Hippocampal formation (tissue), 2 donors: ENCODE data around the gene SELENOK.

Experiments
- DNase-seq, 2 donors: peaks; one replicate each; lab custom pipeline; 2025; lab: John Stamatoyannopoulos, UW

The SELENOK gene

DNA sequence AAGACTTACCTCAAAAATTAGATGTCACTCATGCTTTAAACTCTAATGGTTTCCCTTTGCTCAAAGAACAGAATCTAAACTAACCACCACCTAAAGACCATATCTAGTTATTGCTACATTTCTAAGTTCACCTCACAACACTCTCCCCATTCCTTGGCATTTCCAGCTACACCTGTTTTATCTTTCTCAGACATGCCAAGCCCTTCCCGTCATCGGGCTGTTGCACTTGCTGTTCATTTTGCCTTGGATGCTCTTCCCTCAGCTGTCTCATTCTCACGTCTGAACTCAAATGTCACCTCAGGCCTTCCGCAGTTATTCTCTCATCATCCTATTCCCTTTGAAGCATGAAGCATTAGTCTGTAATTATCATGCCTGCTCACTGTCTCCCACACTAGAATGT lies 8.7 kb downstream of the SELENOK start:
- DNase-seq: no peak

- DNase-seq: peak; percentile 72 to 89
Measured at GRCh38 chr3:53881691-53882593, 9.7 kb downstream of the SELENOK start, which contains the start of gene ACTR8. Gene ACTR8 (minus strand): TSS chr3:53882152. CDS start chr3:53882101, 51 bp downstream.

DNA sequence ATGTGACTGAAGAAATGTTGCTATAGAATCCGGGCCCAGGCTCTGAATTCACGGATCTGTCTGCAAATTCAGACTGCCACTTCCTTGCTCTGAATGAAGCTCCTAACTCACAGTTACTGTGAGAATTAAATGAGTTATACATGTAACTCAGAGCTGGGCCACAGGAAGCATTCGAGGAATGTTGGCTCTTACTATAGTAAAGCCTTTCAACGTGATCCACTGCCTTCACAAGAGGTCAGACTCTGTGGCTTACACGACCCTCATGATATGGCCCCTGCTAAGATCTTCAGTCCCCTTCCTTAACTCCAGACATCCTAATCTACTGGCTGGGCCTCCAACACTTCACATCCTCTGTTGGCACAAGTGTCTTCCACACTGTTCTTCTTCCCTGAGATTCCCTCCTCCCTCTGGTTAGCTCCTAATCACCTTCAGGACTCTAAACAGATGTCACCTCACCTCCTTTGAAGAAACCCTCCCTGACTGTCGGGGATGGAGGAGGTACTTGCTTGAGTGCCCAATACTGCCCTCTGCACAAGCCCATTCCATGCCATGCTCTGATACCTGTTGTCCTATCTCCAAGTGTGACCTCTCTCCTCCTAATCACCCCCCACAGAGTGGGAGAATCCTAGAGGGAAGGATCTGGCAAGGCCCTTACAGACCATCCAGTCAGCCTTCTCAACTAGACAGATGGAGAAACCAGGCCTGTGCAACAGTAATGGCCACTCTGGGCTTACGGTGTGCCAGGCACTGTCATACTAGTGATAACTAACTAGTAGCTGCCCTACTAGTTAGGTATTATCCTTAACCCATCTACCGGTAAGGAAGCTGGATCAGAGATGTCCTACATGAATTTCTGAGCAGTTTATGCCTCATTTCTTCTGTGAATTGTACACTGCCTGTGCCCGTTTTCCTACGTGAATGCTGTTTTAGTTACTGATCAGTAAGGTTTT lies 11.0 kb downstream of the SELENOK start:
- DNase-seq: no peak

DNA sequence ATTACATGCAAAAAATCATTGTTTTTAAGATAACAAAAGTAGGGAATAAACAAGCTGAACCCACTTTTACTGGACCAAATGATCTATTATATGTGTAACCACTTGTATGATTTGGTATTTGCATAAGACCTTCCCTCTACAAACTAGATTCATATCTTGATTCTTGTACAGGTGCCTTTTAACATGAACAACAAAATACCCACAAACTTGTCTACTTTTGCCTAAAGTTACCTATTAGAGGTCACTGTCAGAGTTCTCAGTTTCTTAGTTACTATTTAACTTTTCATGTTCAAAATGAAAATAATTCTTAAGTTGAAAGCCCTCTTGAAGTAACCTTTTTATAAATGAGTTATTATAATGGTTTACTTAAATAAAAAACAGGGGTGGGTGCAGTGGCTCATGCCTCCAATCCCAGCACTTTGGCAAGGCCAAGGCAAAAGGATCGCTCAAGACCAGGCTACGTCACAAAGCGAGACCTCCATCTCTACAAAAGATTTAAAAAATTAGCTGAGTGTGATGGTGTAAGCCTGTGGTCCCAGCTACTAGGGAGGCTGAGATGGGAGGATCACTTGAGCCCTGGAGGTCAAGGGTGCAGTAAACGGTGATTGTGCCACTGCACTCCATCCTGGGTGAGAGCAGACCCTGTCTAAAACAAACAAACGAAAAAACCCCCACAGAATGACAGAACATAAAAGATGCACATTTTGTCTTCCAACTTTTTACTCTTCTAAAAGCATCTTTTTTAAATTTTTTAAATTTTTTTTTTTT lies 25.7 kb downstream of the SELENOK start:
- DNase-seq: no peak

DNA sequence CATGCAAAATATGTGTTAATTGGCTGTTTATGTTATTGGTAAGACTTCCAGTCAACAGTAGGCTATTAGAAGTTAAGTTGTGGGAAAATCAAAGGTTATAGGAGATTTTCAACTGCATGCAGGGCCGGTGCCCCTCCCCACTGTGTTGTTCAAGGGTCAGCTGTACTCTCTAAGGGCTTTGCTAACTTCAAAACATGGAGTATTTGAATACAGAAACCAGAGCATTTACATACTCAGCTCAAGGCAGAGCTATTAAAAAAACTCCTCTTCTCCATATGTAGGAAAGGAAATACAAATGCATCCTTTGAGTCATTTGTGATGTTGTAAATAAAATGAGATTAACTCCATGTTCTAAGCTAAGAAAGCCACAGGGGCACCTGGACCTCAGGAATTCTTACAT lies 28.5 kb downstream of the SELENOK start:
- DNase-seq: no peak

GRCh38 chr3:53862241-53862640 lies 29.4 kb downstream of the SELENOK start:
- DNase-seq: no peak

DNA sequence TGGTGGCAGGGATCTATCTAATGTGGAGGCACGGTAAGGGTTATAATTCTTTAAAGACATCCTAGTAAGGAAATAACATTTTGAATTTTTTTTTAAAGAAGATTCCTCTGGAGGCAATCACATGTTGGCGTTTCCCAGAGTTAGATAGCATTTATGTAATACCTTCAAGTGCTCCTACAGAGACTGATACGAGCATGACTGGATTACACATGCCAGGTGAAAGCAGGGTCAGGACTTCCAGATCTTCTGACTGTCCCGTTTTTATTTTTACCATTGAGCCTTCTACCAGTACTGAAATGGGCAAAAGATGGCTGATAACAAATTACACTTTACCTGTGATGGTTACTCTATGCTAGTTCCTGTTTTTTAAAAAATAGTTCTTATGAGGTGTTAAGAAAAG lies 31.5 kb downstream of the SELENOK start:
- no peak for DNase-seq

DNA sequence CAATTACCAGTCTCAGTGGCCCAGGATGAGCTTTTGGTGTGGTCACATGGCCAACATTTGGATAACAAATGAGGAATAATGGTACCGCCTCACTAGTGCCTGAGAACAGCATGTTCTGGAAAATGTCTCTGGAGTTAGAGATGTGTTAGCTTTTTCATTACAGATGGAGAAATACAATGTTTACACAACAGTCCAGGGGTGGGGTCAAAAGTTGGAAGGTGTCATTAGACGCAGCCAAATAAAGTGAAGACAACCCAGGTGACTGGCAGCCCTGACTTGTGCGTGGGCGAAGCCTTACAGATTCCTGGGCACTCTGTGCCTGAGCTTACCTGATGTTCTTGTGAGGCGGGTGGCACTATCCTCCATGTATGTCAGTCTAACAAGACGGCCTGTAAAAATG lies 32.5 kb downstream of the SELENOK start:
- no peak for DNase-seq

- no peak for DNase-seq
Measured at GRCh38 chr3:53858096-53858741, 33.4 kb downstream of the SELENOK start.

DNA sequence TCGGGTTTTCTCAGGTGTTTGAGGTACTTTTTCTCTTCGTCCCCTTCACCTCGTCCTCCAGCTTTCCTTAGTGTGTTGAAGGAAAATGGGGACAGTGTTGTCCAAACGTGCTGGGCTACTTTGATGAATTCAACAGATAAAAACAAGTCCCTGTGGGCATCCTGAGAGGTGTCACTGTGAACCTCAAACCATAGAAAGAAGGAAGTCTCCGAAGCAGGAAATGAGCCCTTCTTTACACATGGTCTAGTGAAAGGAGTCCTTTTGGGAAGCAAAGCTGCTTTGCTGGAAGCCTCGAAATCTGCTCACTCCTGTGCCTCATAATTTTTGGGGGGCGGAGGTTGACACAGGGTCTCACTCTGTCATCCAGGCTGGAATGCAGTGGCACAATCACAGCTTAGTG lies 34.7 kb downstream of the SELENOK start:
- DNase-seq: no peak

DNA sequence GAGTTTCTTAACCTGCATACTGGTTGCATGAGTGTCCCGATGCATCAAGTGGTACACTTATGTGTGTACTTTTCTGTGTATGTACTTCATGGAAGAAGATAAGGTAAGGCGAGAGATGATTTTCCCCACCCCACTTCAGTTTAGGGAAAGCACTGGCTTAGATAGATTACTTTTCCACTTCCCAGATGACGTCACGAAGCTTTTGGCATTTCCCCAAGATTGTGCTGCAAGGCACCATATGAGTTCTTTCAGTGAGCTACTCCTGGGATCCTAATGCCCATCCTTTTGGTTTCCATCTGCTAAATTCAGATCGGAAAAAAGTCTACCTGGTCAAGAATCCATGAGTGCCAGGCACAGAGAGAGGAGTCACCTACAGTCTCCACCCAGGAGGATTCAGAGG lies 40.8 kb downstream of the SELENOK start:
- DNase-seq: no peak

GRCh38 chr3:53849916-53850315 lies 41.7 kb downstream of the SELENOK start:
- no peak for DNase-seq

GRCh38 chr3:53846851-53847155 lies 44.9 kb downstream of the SELENOK start:
- DNase-seq: no peak

- peak; percentile 48 to 78 for DNase-seq
Measured at GRCh38 chr3:53846134-53846850, 45.4 kb downstream of the SELENOK start, which contains the start of the genes CHDH and IL17RB. Gene CHDH (minus strand): TSS chr3:53846419. CDS start chr3:53824008, 22,411 bp downstream. Gene IL17RB (plus strand): TSS chr3:53846568. CDS start chr3:53846589, 21 bp downstream.

GRCh38 chr3:53845881-53846133 lies 45.9 kb downstream of the SELENOK start:
- no peak for DNase-seq

DNA sequence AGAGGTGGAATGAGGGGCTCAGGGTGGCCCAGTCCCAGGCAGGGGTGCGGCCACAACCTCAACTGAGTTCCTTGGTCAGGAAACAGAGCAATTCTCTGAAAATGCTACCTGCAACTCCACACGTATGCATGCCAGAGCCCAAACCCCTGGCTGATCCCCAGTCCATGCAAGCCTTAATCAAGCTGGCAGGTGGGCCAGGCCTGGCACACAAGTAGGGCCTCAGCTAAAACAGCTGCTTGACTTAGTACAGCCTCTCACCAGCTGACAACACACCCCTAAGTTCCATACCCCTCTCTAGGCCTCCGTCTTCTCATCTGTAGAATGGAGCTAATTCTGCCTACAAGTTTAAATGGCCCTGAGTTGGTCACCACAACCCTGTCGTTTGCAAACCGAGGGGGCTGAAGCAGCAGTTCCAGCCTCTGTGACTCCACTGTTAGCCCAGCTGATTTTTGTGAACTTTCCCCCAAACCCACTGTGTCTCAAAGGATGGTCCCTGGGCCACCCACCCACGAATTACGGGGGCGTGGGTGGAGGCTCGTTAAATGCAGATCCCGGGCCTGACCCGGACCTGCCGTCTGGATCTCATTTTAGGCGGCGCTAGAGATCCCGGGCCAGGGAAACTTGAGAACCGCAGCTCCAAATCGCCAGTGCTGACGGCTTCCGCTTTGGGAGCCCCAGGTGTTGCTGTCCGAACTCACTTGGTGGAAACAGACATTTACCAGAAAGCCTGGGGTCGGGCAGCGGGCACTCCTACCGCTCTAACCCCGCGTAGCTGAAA lies 46.4 kb downstream of the SELENOK start:
- peak in 1 of 2 donors; percentile 50 for DNase-seq

DNA sequence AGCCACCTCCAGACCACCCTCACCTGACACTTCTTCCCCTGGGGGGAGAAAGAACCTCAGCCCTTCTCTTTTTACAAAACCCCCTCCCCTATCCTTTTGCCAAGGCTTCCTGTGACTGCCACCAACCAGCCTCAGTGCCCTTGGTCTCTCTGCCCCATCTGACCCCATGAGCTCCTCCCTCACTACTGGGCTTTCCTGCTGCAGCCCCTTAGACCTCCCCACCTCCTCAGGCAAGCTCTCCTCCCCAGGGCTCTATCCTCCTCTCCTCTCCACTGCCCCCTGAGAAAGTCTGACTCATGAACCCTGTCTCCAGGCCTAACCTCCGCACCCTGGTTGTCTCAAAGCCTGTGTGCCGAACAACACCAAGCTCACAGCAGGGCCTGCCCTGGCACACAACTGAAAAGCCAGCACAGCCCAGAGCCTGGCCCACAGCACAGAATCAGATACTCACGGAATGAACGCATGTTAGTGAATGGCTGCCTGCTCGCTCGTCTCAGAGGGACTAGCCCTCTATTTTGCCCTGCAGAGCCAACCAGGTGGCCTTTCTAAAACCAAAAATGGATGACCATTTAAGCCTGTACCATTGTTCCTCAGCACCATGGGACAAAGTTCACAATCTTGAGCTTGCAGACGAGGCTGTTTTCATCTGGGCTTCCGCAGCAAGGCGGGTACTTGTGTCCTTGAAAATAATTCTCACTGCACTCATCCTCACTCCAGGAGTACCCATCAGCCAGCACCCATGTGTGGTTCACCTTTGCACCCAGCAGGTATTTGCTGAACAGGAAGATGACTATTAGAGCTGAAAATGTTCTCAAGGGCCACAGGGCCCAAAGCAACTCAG lies 47.2 kb downstream of the SELENOK start:
- DNase-seq: peak in 1 of 2 donors; percentile 30

DNA sequence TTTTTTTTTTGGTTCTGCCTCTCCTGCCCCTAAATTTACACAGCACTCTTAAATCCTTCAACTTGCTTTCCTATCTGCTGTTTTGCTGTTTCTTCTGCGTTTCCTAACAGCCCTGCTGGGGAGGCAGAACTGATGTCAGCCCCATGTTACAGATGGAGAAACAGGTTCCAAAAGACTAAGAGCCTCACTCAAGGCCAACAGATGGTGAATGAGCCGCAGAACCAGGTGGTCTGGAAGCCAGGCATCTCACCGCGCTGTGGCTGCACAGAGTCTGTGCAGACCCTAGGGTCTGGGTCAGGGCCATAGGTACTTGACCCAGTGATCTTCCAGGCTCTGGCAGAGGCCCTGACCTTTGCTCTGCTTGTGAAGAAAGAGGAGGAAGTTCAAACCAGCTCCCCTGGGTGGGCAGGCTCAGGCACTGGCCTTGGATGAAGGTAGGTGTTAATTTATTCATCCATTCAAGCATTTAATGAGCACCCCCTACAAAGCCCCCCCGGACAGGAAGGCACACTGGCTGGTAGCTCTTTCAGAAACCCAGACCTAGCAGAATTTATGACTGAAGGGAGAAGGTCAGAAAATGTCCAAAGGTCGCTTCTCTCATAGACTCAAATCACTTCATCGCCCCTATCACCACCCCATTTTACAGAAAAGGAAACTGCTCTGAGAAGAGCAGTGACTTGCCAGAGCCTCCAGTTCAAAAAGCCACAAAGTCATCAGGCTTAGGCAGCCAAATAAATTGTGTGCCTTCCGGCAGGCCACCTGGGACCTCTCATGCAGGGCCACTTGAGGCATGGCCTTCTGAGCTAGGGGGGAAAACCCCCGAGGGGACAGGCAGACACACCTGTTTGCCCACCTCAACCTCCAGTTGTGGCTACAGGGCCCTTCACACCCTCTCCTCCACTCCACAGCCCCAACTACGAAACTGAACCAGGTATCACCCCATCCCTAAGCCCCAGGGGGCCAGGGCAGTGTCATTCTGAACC lies 48.2 kb downstream of the SELENOK start:
- peak in 1 of 2 donors; percentile 58 for DNase-seq
